Measurements from ENCODE around the gene HMGCS2.
"Not testable (repeated sequence)": the region's sequence is repeated elsewhere in the genome, so short reads cannot be mapped to it uniquely, and the experiment has no call there.

HMGCS2 gene

GRCh38 chr1:119797606-119798005 is 28.9 kb upstream of the HMGCS2 start:
- no peak for DNase-seq
- no peaks in the 10 kb centered on the region for H3K27me3 Mint-ChIP-seq
- H3K4me1 Mint-ChIP-seq: peaks cover 32% of the 10 kb centered on the region
- no peak overlapping the region for H3K4me3 Mint-ChIP-seq
- ATAC-seq: no peak
- H3K36me3 Mint-ChIP-seq (ENCODE audit: low read depth): no peaks in the 10 kb centered on the region
- no peaks in the 10 kb centered on the region for H3K9me3 Mint-ChIP-seq
- H3K27ac Mint-ChIP-seq: no peak overlapping the region

GRCh38 chr1:119797162-119797561 is 28.5 kb upstream of the HMGCS2 start:
- DNase-seq: no peak
- Mint-ChIP-seq H3K27ac (no peak overlapping the region), H3K36me3 (ENCODE audit: low read depth) (no peaks in the 10 kb centered on the region), H3K4me1 (peaks cover 32% of the 10 kb centered on the region), H3K4me3 (no peak overlapping the region), H3K9me3 (no peaks in the 10 kb centered on the region), H3K27me3 (no peaks in the 10 kb centered on the region)
- no peak for ATAC-seq

DNA sequence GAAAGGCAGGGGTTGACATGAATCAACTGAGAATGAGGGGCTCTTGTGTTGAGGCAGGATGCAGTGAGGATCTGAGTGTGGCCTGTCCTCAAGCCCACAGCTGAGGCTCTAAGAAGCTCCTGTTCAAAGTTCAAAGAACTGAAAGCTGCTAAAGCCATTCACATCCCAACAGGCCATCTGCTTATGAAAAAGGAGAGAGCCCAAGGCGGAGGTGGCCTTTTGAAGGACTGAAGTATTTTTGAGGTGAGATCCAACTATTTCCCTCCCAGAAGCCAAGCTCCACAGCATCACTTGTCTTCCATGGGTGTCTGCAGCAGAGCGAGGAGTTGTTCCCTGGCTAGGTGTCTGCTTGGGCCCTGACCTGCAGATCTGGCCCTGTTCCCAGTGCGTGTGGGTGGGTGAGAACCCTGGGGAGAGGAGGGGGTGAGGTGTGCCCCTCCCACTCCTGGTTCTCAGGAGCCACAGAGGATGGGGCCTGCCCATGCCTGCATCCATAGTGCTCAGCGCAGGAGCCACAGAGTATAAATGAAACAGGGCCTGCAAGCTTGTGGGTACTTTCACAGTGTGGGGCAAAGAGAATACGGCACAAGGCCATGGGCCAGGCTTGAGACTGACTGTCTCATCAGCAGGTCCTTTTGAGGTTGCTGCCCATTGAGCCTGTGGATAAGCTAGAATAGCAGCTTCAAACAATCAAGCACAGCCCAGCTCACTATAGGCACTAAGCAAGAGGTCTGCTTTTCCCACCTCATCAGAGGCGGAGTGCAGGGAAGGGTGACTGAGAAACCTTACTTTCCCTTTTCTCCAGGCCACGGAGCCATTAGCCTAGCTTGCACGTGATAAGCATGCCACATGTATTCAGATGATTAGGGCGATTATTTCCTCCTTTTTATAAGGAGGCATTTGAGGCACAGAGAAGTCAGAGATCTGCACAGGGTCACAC is 26.8 kb upstream of the HMGCS2 start:
- no peak overlapping the region for H3K4me3 Mint-ChIP-seq
- no peak for ATAC-seq
- H3K27me3 Mint-ChIP-seq: peaks cover 1% of the 10 kb centered on the region
- H3K36me3 Mint-ChIP-seq (ENCODE audit: low read depth): no peaks in the 10 kb centered on the region
- peaks cover 32% of the 10 kb centered on the region for H3K4me1 Mint-ChIP-seq
- no peak overlapping the region for H3K27ac Mint-ChIP-seq
- no peaks in the 10 kb centered on the region for H3K9me3 Mint-ChIP-seq
- DNase-seq: no peak

- DNase-seq (no peak), ATAC-seq (no peak)
- Mint-ChIP-seq H3K27ac (no peak overlapping the region), H3K9me3 (no peaks in the 10 kb centered on the region), H3K4me3 (no peak overlapping the region), H3K27me3 (peaks cover 1% of the 10 kb centered on the region), H3K4me1 (peaks cover 28% of the 10 kb centered on the region), H3K36me3 (ENCODE audit: low read depth) (no peaks in the 10 kb centered on the region)
Observed at GRCh38 chr1:119794876-119795240, 26.2 kb upstream of the HMGCS2 start.

DNA sequence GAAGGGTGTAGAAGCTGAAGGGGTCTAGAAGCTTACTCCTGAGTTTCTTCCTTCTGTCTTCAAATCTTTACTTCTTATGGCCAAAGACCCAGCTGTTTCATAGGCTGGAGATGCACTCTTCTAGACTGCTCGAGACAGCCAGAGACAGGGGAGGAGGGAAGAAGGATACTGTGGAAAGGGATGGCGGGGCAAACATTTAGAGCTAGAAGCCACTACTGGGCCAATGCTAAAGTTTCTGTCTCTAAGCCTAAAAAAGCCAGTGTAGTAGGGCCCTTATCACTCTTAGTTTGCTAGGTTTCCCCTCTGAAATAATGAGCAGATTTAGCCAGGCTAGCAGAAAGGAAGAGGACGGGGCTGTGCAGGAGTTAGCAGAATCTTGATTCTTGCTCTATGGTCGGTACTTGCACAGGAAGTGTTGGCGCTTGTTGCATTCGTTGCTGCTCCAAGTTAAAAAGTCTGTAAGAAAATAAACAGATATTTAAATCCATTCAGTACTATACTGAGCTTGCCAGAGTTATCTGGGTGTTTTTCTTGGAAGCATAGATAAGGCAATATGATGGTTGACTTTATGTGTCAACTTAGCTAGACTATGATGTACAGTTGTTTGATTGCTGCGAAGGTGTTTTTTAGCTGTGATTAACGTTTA is 25.6 kb upstream of the HMGCS2 start:
- H3K36me3 Mint-ChIP-seq (ENCODE audit: low read depth): no peaks in the 10 kb centered on the region
- ATAC-seq: no peak
- no peak overlapping the region for H3K27ac Mint-ChIP-seq
- no peak for DNase-seq
- no peaks in the 10 kb centered on the region for H3K9me3 Mint-ChIP-seq
- peaks cover 2% of the 10 kb centered on the region for H3K27me3 Mint-ChIP-seq
- no peak overlapping the region for H3K4me3 Mint-ChIP-seq
- H3K4me1 Mint-ChIP-seq: peaks cover 22% of the 10 kb centered on the region

DNA sequence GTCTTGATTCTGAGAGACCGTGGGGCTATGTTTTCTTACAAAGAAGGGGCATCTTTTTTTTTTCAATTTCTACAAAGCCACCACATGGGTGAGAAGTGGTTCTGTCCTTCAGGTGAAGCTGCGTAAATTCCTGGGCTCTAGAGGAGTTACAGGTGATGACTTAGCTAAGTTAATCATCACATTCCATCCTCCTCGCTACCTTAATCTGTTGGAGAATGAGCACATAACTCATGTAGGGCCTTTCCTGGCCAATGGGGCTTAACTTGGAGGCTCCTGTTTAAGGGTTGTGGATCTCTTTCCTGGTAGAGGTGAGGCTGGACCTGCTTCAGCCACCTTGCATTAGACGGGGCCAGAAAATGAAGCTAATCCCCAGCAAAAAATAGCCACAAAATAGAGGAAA is 22.7 kb upstream of the HMGCS2 start:
- peaks cover 7% of the 10 kb centered on the region for H3K4me1 Mint-ChIP-seq
- peaks cover 5% of the 10 kb centered on the region for H3K27me3 Mint-ChIP-seq
- no peak for DNase-seq
- no peak for ATAC-seq
- no peaks in the 10 kb centered on the region for H3K9me3 Mint-ChIP-seq
- no peaks in the 10 kb centered on the region for H3K36me3 Mint-ChIP-seq (ENCODE audit: low read depth)
- H3K27ac Mint-ChIP-seq: no peak overlapping the region
- no peak overlapping the region for H3K4me3 Mint-ChIP-seq

- H3K4me3 Mint-ChIP-seq: no peak overlapping the region
- peaks cover 5% of the 10 kb centered on the region for H3K27me3 Mint-ChIP-seq
- DNase-seq (no peak), ATAC-seq (no peak)
- no peaks in the 10 kb centered on the region for H3K36me3 Mint-ChIP-seq (ENCODE audit: low read depth)
- peaks cover 10% of the 10 kb centered on the region for H3K4me1 Mint-ChIP-seq
- no peaks in the 10 kb centered on the region for H3K9me3 Mint-ChIP-seq
- no peak overlapping the region for H3K27ac Mint-ChIP-seq
Observed at GRCh38 chr1:119790451-119791198, 21.9 kb upstream of the HMGCS2 start.

DNA sequence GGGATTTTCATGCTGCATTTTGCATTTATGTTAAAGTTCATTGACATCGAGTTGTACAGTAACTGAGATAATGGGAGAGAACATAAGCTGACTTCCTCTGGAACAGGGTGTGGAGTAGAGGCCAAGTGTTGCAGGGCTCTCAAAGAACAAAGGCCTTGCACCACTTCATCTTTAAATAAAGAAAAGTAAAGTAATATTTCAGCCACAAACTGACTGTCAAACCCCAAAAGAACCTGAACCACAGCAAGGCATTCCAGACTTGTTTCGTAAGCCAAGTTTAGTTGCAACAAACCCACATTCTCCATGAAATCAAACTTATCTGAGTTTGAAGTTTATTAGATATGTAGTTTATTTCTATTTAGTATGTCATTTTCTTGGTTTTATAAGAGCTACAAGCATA is 19.1 kb upstream of the HMGCS2 start:
- ATAC-seq (no peak), DNase-seq (no peak)
- Mint-ChIP-seq H3K27me3 (peaks cover 8% of the 10 kb centered on the region), H3K27ac (no peak overlapping the region), H3K4me1 (peaks cover 20% of the 10 kb centered on the region), H3K36me3 (ENCODE audit: low read depth) (no peaks in the 10 kb centered on the region), H3K9me3 (no peaks in the 10 kb centered on the region), H3K4me3 (no peak overlapping the region)

GRCh38 chr1:119786473-119787050 is 17.9 kb upstream of the HMGCS2 start:
- not testable (repeated sequence) for H3K27ac Mint-ChIP-seq; DNase-seq; H3K27me3 Mint-ChIP-seq; H3K9me3 Mint-ChIP-seq; ATAC-seq; H3K4me3 Mint-ChIP-seq; H3K36me3 Mint-ChIP-seq (ENCODE audit: low read depth)
- H3K4me1 Mint-ChIP-seq: peaks cover 20% of the 10 kb centered on the region

DNA sequence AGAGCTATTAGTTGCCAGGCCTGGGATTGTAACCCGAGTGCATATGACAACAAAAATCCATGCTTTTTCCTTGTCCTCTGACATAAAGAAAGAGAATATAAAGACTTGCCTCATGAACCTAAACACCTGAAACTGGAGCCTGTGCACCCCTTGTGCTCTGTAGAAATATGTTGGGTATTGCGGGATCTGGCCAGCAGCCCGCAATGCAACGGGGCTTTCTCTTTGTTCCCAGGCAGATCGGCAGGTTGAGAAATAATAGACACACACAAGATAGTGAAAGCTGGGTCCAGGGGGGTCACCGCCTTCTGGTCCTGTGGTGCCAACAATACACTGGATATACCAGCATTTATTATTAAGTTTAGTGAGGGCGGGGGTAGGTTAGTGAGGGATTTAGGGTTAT is 17.3 kb upstream of the HMGCS2 start:
- H3K27ac Mint-ChIP-seq; ATAC-seq; H3K4me3 Mint-ChIP-seq; H3K27me3 Mint-ChIP-seq; DNase-seq; H3K9me3 Mint-ChIP-seq; H3K36me3 Mint-ChIP-seq (ENCODE audit: low read depth): not testable (repeated sequence)
- H3K4me1 Mint-ChIP-seq: peaks cover 20% of the 10 kb centered on the region

DNA sequence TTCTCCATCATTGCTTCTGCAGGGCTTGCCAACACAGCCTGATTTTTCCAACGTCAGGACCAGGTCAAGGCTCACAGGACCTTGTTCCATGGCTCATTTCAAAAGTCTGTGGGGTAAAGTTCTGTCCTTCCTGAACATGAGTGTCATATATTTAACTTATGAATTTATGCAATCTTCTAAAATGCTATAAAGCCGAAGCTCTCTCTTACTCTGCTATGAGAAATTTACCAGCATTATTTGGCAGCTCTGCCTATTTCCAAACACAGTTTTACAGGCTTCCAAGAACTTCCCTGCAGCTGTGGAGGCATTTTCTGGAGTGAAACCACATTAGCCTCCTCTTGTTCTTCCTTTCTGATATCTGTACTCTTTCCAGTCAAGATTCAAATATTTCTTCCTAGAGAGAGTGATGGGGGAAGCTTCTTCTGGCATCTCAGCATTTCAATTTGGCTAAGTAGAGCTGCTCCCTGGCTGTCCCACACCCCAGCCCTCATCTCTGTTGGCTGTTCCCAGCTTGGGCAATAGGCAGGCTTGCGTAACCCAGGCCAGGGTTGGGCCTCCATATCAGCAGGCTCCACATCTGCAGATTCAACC is 15.6 kb upstream of the HMGCS2 start:
- Mint-ChIP-seq H3K27me3 (peaks cover 6% of the 10 kb centered on the region), H3K4me1 (peaks cover 20% of the 10 kb centered on the region), H3K9me3 (no peaks in the 10 kb centered on the region), H3K36me3 (ENCODE audit: low read depth) (no peaks in the 10 kb centered on the region), H3K27ac (no peak overlapping the region), H3K4me3 (no peak overlapping the region)
- ATAC-seq (no peak), DNase-seq (no peak)

DNA sequence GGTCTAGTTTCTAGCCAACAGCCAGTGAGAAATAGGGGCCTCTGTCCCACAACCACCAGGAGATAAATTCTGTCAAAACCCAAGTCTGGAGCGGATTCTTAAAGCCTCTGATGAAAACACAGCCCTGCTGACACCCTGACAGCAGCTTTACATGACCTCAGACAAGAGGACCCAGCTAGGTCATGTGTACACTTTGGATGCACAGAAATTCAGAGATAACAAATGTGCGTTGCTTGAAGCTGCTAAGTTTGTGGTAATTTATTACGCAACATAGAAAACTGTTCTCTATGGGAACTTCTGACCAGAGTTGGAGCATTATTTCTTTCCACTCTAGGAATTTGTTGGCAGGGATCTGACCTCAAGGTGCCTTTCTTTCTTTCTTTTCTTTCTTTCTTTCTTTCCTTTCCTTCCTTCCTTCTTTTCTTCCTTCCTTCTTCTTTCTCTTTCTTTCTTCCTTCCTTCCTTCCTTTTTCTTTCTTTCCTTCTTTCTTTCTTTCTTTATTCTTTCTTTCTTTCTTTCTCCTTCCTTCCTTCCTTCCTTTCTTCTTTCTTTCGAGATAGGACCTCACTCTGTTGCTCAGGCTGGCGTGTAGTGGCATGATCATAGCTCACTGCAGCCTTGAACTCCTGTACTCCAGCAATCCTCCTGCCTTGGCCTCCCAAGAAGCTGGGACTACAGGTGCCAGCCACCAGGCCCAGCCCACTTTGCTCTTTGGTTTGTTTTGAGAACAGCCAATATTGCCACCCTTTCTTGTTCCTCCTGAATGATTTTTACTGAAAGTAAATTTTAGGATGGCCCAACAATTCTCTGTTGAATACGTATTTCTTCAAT is 14.9 kb upstream of the HMGCS2 start:
- Mint-ChIP-seq H3K36me3 (ENCODE audit: low read depth) (no peaks in the 10 kb centered on the region), H3K4me3 (no peak overlapping the region)

DNA sequence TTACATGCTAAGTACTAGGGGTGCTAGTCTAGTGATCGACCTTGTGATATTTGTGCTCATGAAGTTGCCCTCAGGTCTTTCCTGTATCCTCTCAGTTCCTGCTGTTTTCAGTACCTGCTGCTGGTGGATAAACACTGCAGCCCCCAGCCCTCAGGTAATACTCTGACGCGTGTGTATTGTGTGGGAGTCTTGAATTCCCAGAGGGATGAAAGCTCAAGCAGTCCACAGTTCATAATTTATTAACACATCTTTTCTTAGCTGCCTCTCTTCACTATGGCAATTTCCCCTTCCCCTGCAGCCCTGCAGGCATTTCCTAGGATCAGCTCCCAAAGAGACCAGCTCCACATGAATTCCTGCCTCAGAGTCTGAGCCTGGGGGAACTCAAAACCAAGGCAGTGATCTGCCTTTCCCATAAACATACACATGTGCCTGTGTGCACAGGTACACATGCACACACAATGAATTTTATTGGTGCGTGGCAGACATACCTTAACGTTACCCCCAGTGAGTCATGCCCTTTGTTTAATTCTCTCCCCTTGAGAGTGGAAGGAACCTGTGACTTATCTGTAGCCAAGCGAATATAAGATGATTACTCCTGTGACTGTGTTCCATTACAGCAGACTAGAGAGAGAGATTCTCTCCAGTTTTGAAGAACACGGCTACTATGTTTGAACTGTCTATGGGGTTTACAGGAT is 14.1 kb upstream of the HMGCS2 start:
- Mint-ChIP-seq H3K36me3 (ENCODE audit: low read depth) (no peaks in the 10 kb centered on the region), H3K27me3 (peaks cover 7% of the 10 kb centered on the region), H3K27ac (no peak overlapping the region), H3K4me3 (no peak overlapping the region), H3K4me1 (peaks cover 20% of the 10 kb centered on the region), H3K9me3 (no peaks in the 10 kb centered on the region)
- ATAC-seq: peak; percentile 61
- DNase-seq: no peak

More for the DNA sequence above, 14.9 kb upstream of the HMGCS2 start:
- Mint-ChIP-seq H3K27me3 (peaks cover 4% of the 10 kb centered on the region), H3K27ac (peak overlapping the region; percentile 9), H3K9me3 (no peaks in the 10 kb centered on the region), H3K4me1 (peaks cover 20% of the 10 kb centered on the region)
- DNase-seq (no peak), ATAC-seq (peak; percentile 42)
